Measurements from ENCODE around the gene ACAD10.

DNA sequence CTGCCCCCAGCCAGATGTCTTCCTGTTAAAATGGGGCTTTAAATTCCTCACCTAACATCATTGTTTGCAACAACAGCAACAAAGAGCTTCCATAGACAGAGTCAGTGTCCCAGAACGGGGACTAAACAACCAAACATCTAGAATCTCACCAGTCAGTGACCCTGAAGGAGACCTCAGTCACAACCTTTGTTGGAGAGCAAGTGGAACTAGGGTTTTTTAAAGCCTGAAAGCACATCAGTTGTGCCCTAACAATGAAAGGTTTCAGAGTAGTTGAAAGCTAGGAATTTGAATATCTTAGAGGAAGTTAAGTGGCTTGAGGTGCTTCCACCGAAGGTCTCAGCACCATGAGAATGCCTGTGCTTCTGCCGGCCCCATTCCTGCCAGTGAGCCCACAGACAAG is 75.9 kb downstream of the ACAD10 start:
- TF ChIP-seq ZFP41 (tag by site-specific recombination; IDR thresholded peaks at IDR 0.05; ENCODE audit: borderline replicate concordance) = no peak
- TF ChIP-seq ZNF157 (tag by site-specific recombination; IDR thresholded peaks at IDR 0.05) = no peak
- TF ChIP-seq ZNF121 (tag by site-specific recombination; IDR thresholded peaks at IDR 0.05) = no peak
- TF ChIP-seq, protein P1, sequence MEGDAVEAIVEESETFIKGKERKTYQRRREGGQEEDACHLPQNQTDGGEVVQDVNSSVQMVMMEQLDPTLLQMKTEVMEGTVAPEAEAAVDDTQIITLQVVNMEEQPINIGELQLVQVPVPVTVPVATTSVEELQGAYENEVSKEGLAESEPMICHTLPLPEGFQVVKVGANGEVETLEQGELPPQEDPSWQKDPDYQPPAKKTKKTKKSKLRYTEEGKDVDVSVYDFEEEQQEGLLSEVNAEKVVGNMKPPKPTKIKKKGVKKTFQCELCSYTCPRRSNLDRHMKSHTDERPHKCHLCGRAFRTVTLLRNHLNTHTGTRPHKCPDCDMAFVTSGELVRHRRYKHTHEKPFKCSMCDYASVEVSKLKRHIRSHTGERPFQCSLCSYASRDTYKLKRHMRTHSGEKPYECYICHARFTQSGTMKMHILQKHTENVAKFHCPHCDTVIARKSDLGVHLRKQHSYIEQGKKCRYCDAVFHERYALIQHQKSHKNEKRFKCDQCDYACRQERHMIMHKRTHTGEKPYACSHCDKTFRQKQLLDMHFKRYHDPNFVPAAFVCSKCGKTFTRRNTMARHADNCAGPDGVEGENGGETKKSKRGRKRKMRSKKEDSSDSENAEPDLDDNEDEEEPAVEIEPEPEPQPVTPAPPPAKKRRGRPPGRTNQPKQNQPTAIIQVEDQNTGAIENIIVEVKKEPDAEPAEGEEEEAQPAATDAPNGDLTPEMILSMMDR (tag by site-specific recombination; IDR thresholded peaks at IDR 0.05) = no peak
- no peak for TF ChIP-seq TCF7L2 (IDR thresholded peaks at IDR 0.05; ENCODE audit: borderline replicate concordance, low read depth, low read length)
- no peak for TF ChIP-seq ZNF223 (tag by site-specific recombination; IDR thresholded peaks at IDR 0.05)
- TF ChIP-seq ZNF626 (tag by site-specific recombination; IDR thresholded peaks at IDR 0.05) = no peak
- TF ChIP-seq ZNF792 (tag by site-specific recombination; IDR thresholded peaks at IDR 0.05) = no peak
- TF ChIP-seq, protein P2, sequence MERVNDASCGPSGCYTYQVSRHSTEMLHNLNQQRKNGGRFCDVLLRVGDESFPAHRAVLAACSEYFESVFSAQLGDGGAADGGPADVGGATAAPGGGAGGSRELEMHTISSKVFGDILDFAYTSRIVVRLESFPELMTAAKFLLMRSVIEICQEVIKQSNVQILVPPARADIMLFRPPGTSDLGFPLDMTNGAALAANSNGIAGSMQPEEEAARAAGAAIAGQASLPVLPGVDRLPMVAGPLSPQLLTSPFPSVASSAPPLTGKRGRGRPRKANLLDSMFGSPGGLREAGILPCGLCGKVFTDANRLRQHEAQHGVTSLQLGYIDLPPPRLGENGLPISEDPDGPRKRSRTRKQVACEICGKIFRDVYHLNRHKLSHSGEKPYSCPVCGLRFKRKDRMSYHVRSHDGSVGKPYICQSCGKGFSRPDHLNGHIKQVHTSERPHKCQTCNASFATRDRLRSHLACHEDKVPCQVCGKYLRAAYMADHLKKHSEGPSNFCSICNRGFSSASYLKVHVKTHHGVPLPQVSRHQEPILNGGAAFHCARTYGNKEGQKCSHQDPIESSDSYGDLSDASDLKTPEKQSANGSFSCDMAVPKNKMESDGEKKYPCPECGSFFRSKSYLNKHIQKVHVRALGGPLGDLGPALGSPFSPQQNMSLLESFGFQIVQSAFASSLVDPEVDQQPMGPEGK (tag by site-specific recombination; IDR thresholded peaks at IDR 0.05) = no peak
- TF ChIP-seq ZNF629 (tag by site-specific recombination; IDR thresholded peaks at IDR 0.05) = no peak
- TF ChIP-seq, protein P3, sequence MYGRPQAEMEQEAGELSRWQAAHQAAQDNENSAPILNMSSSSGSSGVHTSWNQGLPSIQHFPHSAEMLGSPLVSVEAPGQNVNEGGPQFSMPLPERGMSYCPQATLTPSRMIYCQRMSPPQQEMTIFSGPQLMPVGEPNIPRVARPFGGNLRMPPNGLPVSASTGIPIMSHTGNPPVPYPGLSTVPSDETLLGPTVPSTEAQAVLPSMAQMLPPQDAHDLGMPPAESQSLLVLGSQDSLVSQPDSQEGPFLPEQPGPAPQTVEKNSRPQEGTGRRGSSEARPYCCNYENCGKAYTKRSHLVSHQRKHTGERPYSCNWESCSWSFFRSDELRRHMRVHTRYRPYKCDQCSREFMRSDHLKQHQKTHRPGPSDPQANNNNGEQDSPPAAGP (tag by site-specific recombination; IDR thresholded peaks at IDR 0.05) = no peak
- TF ChIP-seq RBAK (tag by site-specific recombination; IDR thresholded peaks at IDR 0.05) = no peak

Measured in HEK293 (cell line).